GM12878 (cell line): ENCODE measurements around the gene RERE.

Experiments
- CHD1 ChIP-seq: IDR thresholded peaks from 2 replicates; pipeline ENCODE4 v1.6.1; 2012; ENCODE audit warnings: low read depth, low read length, improper control_type of control experiment
- EZH2 ChIP-seq: IDR thresholded peaks from 2 replicates; pipeline ENCODE4 v1.6.1; 2012; ENCODE audit warnings: low read depth, mild to moderate bottlenecking, control low read depth, inconsistent platforms, low read length, borderline replicate concordance; ENCODE audit not compliant: control insufficient read depth
- IRF4 ChIP-seq: IDR thresholded peaks from 2 replicates; pipeline ENCODE4 v1.6.1; 2011; ENCODE audit warnings: low read depth, low read length
- NR2C2 ChIP-seq: IDR thresholded peaks from 2 replicates; pipeline ENCODE4 v1.6.1; 2011; ENCODE audit warnings: borderline replicate concordance, low read depth; ENCODE audit not compliant: control insufficient read depth, insufficient read length
- NRF1 ChIP-seq: conservative IDR thresholded peaks from 2 replicates; pipeline ENCODE4 v1.6.1; 2011; ENCODE audit warnings: mild to moderate bottlenecking, low read depth, low read length, improper control_type of control experiment
- TF ChIP-seq, protein P1 (sequence below): fragments of 450-650 bp; IDR thresholded peaks from 2 replicates; pipeline ENCODE4 v1.6.1; 2014; ENCODE audit warnings: mild to moderate bottlenecking
- TF ChIP-seq, protein P2 (sequence below), 3 experiments: IDR thresholded peaks in 2 of 3; conservative IDR thresholded peaks in 1 of 3; 2 replicates each; pipeline ENCODE4 v1.5.1; 2011; ENCODE audit warnings: low read depth in 3 of 3, low read length in 3 of 3, mild to moderate bottlenecking in 3 of 3, control low read depth in 2 of 3, moderate library complexity in 2 of 3, inconsistent platforms in 1 of 3, mixed read lengths in 1 of 3; ENCODE audit not compliant: control insufficient read depth in 2 of 3, insufficient read depth in 1 of 3; ENCODE audit errors: extremely low read depth in 1 of 3
- TF ChIP-seq, protein P3 (sequence below): IDR thresholded peaks from 2 replicates; pipeline ENCODE4 v1.6.1; 2012; ENCODE audit warnings: low read depth, low read length, improper control_type of control experiment

DNA sequence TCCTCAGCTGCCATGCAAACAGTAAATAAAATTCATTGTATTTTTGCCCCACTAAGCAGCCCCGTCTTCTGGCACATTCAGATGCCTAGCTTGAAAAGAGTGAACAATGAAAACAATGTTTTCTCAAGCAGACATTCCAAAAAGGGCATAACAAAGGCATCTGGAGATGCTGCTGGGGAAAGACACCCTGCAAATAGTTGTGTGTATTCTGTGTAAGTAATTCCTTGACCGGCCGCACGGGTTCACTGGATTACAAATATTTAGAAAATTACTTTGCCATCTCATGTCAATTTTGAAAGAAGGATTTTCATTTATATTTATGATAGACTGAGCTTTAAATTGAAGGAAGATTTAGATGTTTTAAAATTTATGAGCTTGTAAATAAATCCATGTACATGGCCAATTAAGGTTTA is 357.3 kb downstream of the RERE start:
- TF ChIP-seq, protein P1, sequence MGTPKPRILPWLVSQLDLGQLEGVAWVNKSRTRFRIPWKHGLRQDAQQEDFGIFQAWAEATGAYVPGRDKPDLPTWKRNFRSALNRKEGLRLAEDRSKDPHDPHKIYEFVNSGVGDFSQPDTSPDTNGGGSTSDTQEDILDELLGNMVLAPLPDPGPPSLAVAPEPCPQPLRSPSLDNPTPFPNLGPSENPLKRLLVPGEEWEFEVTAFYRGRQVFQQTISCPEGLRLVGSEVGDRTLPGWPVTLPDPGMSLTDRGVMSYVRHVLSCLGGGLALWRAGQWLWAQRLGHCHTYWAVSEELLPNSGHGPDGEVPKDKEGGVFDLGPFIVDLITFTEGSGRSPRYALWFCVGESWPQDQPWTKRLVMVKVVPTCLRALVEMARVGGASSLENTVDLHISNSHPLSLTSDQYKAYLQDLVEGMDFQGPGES: no peak
- TF ChIP-seq NR2C2 (no peak), CHD1 (no peak), EZH2 (no peak), NRF1 (no peak), IRF4 (no peak)
- TF ChIP-seq, protein P2, sequence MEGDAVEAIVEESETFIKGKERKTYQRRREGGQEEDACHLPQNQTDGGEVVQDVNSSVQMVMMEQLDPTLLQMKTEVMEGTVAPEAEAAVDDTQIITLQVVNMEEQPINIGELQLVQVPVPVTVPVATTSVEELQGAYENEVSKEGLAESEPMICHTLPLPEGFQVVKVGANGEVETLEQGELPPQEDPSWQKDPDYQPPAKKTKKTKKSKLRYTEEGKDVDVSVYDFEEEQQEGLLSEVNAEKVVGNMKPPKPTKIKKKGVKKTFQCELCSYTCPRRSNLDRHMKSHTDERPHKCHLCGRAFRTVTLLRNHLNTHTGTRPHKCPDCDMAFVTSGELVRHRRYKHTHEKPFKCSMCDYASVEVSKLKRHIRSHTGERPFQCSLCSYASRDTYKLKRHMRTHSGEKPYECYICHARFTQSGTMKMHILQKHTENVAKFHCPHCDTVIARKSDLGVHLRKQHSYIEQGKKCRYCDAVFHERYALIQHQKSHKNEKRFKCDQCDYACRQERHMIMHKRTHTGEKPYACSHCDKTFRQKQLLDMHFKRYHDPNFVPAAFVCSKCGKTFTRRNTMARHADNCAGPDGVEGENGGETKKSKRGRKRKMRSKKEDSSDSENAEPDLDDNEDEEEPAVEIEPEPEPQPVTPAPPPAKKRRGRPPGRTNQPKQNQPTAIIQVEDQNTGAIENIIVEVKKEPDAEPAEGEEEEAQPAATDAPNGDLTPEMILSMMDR (IDR thresholded peaks at IDR 0.05 in 2 of 3, conservative IDR thresholded peaks at IDR 0.05 in 1 of 3; ENCODE audit: control insufficient read depth in 2 of 3, extremely low read depth in 1 of 3, insufficient read depth in 1 of 3, low read depth in 3 of 3, low read length in 3 of 3): no peak
- TF ChIP-seq, protein P3, sequence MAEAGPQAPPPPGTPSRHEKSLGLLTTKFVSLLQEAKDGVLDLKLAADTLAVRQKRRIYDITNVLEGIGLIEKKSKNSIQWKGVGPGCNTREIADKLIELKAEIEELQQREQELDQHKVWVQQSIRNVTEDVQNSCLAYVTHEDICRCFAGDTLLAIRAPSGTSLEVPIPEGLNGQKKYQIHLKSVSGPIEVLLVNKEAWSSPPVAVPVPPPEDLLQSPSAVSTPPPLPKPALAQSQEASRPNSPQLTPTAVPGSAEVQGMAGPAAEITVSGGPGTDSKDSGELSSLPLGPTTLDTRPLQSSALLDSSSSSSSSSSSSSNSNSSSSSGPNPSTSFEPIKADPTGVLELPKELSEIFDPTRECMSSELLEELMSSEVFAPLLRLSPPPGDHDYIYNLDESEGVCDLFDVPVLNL: no peak
